ENCODE measurements around the gene SREBF2.

- TF ChIP-seq SPI1 (IDR thresholded peaks at IDR 0.05; ENCODE audit: borderline replicate concordance, low read depth, low read length) (no peak), ZNF395 (CRISPR knock-in tag; IDR thresholded peaks at IDR 0.05) (no peak), NFYB (IDR thresholded peaks at IDR 0.05; ENCODE audit: extremely low read depth, insufficient read length) (no peak)
Measured at GRCh38 chr22:41821471-41822316, 11.2 kb upstream of the SREBF2 start.
